Measurements from ENCODE around the gene FCGR3B.
"Not testable (repeated sequence)": the region's sequence is repeated elsewhere in the genome, so short reads cannot be mapped to it uniquely, and the experiment has no call there.

- TF ChIP-seq CTCF (IDR thresholded peaks at IDR 0.05; ENCODE audit: low read length); EZH2 (IDR thresholded peaks at IDR 0.05; ENCODE audit: borderline replicate concordance, low read length): not testable (repeated sequence)
Observed at GRCh38 chr1:161664689-161665088, 33.7 kb upstream of the FCGR3B start.
